ENCODE data around the gene ABCC1. TPM values are rescaled to one million over a fixed set of nuclear protein-coding genes. Genes with fewer than 3 reads are reported as not detected.
"Not testable (repeated sequence)": the region's sequence is repeated elsewhere in the genome, so short reads cannot be mapped to it uniquely, and the experiment has no call there.

ABCC1 gene
- total RNA-seq, 6 donors from 2014 or later = 35.4 to 106 (median 44.8) TPM

GRCh38 chr16:15916323-15916722 lies 33.1 kb upstream of the ABCC1 start:
- Histone ChIP-seq H3K4me1 (no peaks in the 10 kb centered on the region), H3K36me3 (no peaks in the 10 kb centered on the region), H3K27me3 (no peaks in the 10 kb centered on the region), H3K9me3 (no peaks in the 10 kb centered on the region), H3K27ac (no peak overlapping the region), H3K4me3 (no peak overlapping the region)
- WGBS, 2 donors = 84 to 90% methylated on average over 8 of the region's 8 CpGs
- no peak for DNase-seq
- TF ChIP-seq POLR2AphosphoS5 (IDR thresholded peaks at IDR 0.05) (no peak), CTCF (IDR thresholded peaks at IDR 0.05) (no peak), EP300 (IDR thresholded peaks at IDR 0.05) (no peak), POLR2A (IDR thresholded peaks at IDR 0.05) (no peak)
- no peak for ATAC-seq (ENCODE audit: low FRiP score in 2 of 2)

GRCh38 chr16:15918314-15918713 lies 31.1 kb upstream of the ABCC1 start:
- ATAC-seq (ENCODE audit: low FRiP score in 2 of 2); H3K36me3 ChIP-seq; H3K27ac ChIP-seq; H3K27me3 ChIP-seq; H3K9me3 ChIP-seq; H3K4me1 ChIP-seq; DNase-seq; H3K4me3 ChIP-seq: not testable (repeated sequence)
- 84 to 97% methylated on average over 3 of the region's 3 CpGs for WGBS, 2 donors

GRCh38 chr16:15919331-15919730 lies 30.1 kb upstream of the ABCC1 start:
- no peaks in the 10 kb centered on the region for H3K4me1 ChIP-seq
- H3K9me3 ChIP-seq = no peaks in the 10 kb centered on the region
- no peak overlapping the region for H3K27ac ChIP-seq
- no peak for ATAC-seq (ENCODE audit: low FRiP score in 2 of 2)
- H3K36me3 ChIP-seq = no peaks in the 10 kb centered on the region
- H3K27me3 ChIP-seq = no peaks in the 10 kb centered on the region
- no peak overlapping the region for H3K4me3 ChIP-seq
- DNase-seq = no peak
- 89 to 94% methylated on average over 6 of the region's 6 CpGs for WGBS, 2 donors
- no peak for TF ChIP-seq POLR2A (IDR thresholded peaks at IDR 0.05)
- TF ChIP-seq CTCF (IDR thresholded peaks at IDR 0.05) = no peak
- no peak for TF ChIP-seq EP300 (IDR thresholded peaks at IDR 0.05)
- no peak for TF ChIP-seq POLR2AphosphoS5 (IDR thresholded peaks at IDR 0.05)

DNA sequence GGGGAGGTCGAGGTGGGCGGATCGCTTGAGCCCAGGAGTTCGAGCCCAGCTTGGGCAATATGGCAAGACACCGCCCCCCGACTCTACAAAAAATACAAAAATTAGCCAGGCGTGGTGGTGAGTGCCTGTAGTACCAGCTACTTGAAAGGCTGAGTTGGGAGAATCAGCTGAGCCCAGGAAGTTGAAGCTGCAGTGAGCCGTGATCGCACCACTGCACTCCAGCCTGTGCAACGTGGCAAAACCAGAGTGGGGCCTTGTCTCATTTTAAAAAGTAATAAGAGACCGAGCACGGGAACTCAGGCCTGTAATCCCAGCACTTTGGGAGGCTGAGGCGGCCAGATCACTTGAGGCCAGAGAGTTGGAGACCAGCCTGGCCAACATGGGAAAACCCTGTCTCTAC lies 24.4 kb upstream of the ABCC1 start:
- Histone ChIP-seq H3K4me3 (no peak overlapping the region), H3K36me3 (no peaks in the 10 kb centered on the region), H3K4me1 (no peaks in the 10 kb centered on the region), H3K27me3 (no peaks in the 10 kb centered on the region), H3K9me3 (no peaks in the 10 kb centered on the region), H3K27ac (no peak overlapping the region)
- 93 to 98% methylated on average over 13 of the region's 13 CpGs for WGBS, 2 donors
- ATAC-seq (ENCODE audit: low FRiP score in 2 of 2) (no peak), DNase-seq (no peak)
- TF ChIP-seq CTCF (IDR thresholded peaks at IDR 0.05) (no peak), POLR2A (IDR thresholded peaks at IDR 0.05) (no peak), POLR2AphosphoS5 (IDR thresholded peaks at IDR 0.05) (no peak), EP300 (IDR thresholded peaks at IDR 0.05) (no peak)

GRCh38 chr16:15925631-15926030 lies 23.8 kb upstream of the ABCC1 start:
- WGBS, 2 donors = 86 to 89% methylated on average over 9 of the region's 9 CpGs
- no peaks in the 10 kb centered on the region for H3K36me3 ChIP-seq
- no peaks in the 10 kb centered on the region for H3K27me3 ChIP-seq
- H3K27ac ChIP-seq = no peak overlapping the region
- ATAC-seq (ENCODE audit: low FRiP score in 2 of 2) = no peak
- H3K4me1 ChIP-seq = no peaks in the 10 kb centered on the region
- TF ChIP-seq EP300 (IDR thresholded peaks at IDR 0.05) (no peak), POLR2A (IDR thresholded peaks at IDR 0.05) (no peak), POLR2AphosphoS5 (IDR thresholded peaks at IDR 0.05) (no peak), CTCF (IDR thresholded peaks at IDR 0.05) (no peak)
- no peaks in the 10 kb centered on the region for H3K9me3 ChIP-seq
- no peak overlapping the region for H3K4me3 ChIP-seq
- no peak for DNase-seq
